ENCODE measurements around the gene OSTF1.

The OSTF1 gene

GRCh38 chr9:75148561-75148960, 60.2 kb downstream of the OSTF1 start:
- no peak overlapping the region for H3K4me3 ChIP-seq (ENCODE audit: low read length)
- TF ChIP-seq ZNF274 (IDR thresholded peaks at IDR 0.05; ENCODE audit: low read depth, low read length) = no peak

GRCh38 chr9:75149841-75150241, 61.5 kb downstream of the OSTF1 start:
- TF ChIP-seq ZNF274 (IDR thresholded peaks at IDR 0.05; ENCODE audit: low read depth, low read length) = no peak
- H3K4me3 ChIP-seq (ENCODE audit: low read length) = no peak overlapping the region

GRCh38 chr9:75150512-75150911, 62.2 kb downstream of the OSTF1 start:
- TF ChIP-seq ZNF274 (IDR thresholded peaks at IDR 0.05; ENCODE audit: low read depth, low read length) = no peak
- no peak overlapping the region for H3K4me3 ChIP-seq (ENCODE audit: low read length)

- TF ChIP-seq ZNF274 (IDR thresholded peaks at IDR 0.05; ENCODE audit: low read depth, low read length) = no peak
- H3K4me3 ChIP-seq (ENCODE audit: low read length) = no peak overlapping the region
Observed at GRCh38 chr9:75152416-75152815, 64.1 kb downstream of the OSTF1 start.

GRCh38 chr9:75156858-75157257, 68.5 kb downstream of the OSTF1 start:
- no peak overlapping the region for H3K4me3 ChIP-seq (ENCODE audit: low read length)
- TF ChIP-seq ZNF274 (IDR thresholded peaks at IDR 0.05; ENCODE audit: low read depth, low read length) = no peak

GRCh38 chr9:75161116-75161857, 73.0 kb downstream of the OSTF1 start:
- no peak overlapping the region for H3K4me3 ChIP-seq (ENCODE audit: low read length)
- no peak for TF ChIP-seq ZNF274 (IDR thresholded peaks at IDR 0.05; ENCODE audit: low read depth, low read length)

- TF ChIP-seq ZNF274 (IDR thresholded peaks at IDR 0.05; ENCODE audit: low read depth, low read length) = no peak
Observed at GRCh38 chr9:75163764-75164163, 75.5 kb downstream of the OSTF1 start.

GRCh38 chr9:75164573-75164972, 76.3 kb downstream of the OSTF1 start:
- no peak overlapping the region for H3K4me3 ChIP-seq (ENCODE audit: low read length)
- TF ChIP-seq ZNF274 (IDR thresholded peaks at IDR 0.05; ENCODE audit: low read depth, low read length) = no peak

More at GRCh38 chr9:75163764-75164163, 75.5 kb downstream of the OSTF1 start:
- H3K4me3 ChIP-seq (ENCODE audit: low read length) = no peak overlapping the region

GRCh38 chr9:75167281-75167680, 79.0 kb downstream of the OSTF1 start:
- no peak overlapping the region for H3K4me3 ChIP-seq (ENCODE audit: low read length)
- TF ChIP-seq ZNF274 (IDR thresholded peaks at IDR 0.05; ENCODE audit: low read depth, low read length) = no peak

GRCh38 chr9:75168270-75169178, 80.2 kb downstream of the OSTF1 start:
- TF ChIP-seq ZNF274 (IDR thresholded peaks at IDR 0.05; ENCODE audit: low read depth, low read length) = no peak
- no peak overlapping the region for H3K4me3 ChIP-seq (ENCODE audit: low read length)

GRCh38 chr9:75169623-75170022, 81.3 kb downstream of the OSTF1 start:
- H3K4me3 ChIP-seq (ENCODE audit: low read length) = no peak overlapping the region
- no peak for TF ChIP-seq ZNF274 (IDR thresholded peaks at IDR 0.05; ENCODE audit: low read depth, low read length)

GRCh38 chr9:75170898-75171360, 82.6 kb downstream of the OSTF1 start:
- no peak for TF ChIP-seq ZNF274 (IDR thresholded peaks at IDR 0.05; ENCODE audit: low read depth, low read length)
- no peak overlapping the region for H3K4me3 ChIP-seq (ENCODE audit: low read length)

GRCh38 chr9:75175395-75175794, 87.1 kb downstream of the OSTF1 start:
- H3K4me3 ChIP-seq (ENCODE audit: low read length) = no peak overlapping the region
- no peak for TF ChIP-seq ZNF274 (IDR thresholded peaks at IDR 0.05; ENCODE audit: low read depth, low read length)

GRCh38 chr9:75176037-75176436, 87.7 kb downstream of the OSTF1 start:
- H3K4me3 ChIP-seq (ENCODE audit: low read length) = no peak overlapping the region
- no peak for TF ChIP-seq ZNF274 (IDR thresholded peaks at IDR 0.05; ENCODE audit: low read depth, low read length)

- no peak for TF ChIP-seq ZNF274 (IDR thresholded peaks at IDR 0.05; ENCODE audit: low read depth, low read length)
- no peak overlapping the region for H3K4me3 ChIP-seq (ENCODE audit: low read length)
Observed at GRCh38 chr9:75181750-75182149, 93.4 kb downstream of the OSTF1 start.

Measured in GM08714 (cell line).